GM12891 (cell line): Measurements from ENCODE around the gene FER.

ENCODE experiments used
- PAX5 ChIP-seq: IDR thresholded peaks from 2 replicates; pipeline ENCODE4 v1.6.1; 2011; ENCODE audit warnings: low read length, moderate library complexity, mild to moderate bottlenecking; ENCODE audit not compliant: insufficient read depth, severe bottlenecking
- POLR2A ChIP-seq: IDR thresholded peaks from 2 replicates; pipeline ENCODE4 v1.6.1; 2011; ENCODE audit warnings: low read depth, low read length, control low read depth
- POLR2AphosphoS5 ChIP-seq: IDR thresholded peaks from 2 replicates; pipeline ENCODE4 v1.6.1; 2011; ENCODE audit warnings: low read depth, low read length, control low read depth
- POU2F2 ChIP-seq: IDR thresholded peaks from 2 replicates; pipeline ENCODE4 v1.6.1; 2011; ENCODE audit warnings: low read depth, mild to moderate bottlenecking, control low read depth, low read length, moderate library complexity
- SPI1 ChIP-seq: IDR thresholded peaks from 2 replicates; pipeline ENCODE4 v1.6.1; 2011; ENCODE audit warnings: low read depth, low read length, control low read depth
- TAF1 ChIP-seq: IDR thresholded peaks from 2 replicates; pipeline ENCODE4 v1.6.1; 2011; ENCODE audit warnings: low read depth, low read length, control low read depth

- TF ChIP-seq POLR2A (no peak), POU2F2 (no peak), POLR2AphosphoS5 (no peak), SPI1 (no peak), TAF1 (no peak), PAX5 (no peak)
Observed at GRCh38 chr5:109022056-109022455, 274.4 kb downstream of the FER start.
